Central memory CD8-positive, alpha-beta T cell (primary cell): Measurements from ENCODE around the gene MMAA.

ENCODE experiments used
- ATAC-seq: fragments of 150-1000 bp; cut with Tn5 transposase; replicated peaks from 2 replicates; pipeline ENCODE4 v1.10.0; 2022; ENCODE audit warnings: mild to moderate bottlenecking, moderate FRiP score, moderate number of reproducible peaks; ENCODE audit not compliant: poor library complexity, severe bottlenecking; ENCODE audit errors: extremely low read depth
- DNase-seq, 2 donors: peaks; one replicate each; pipeline ENCODE4 v3.0.0; 2021; ENCODE audit warnings: low spot score in 2 of 2
- H3K27ac Mint-ChIP-seq: one replicate; pipeline ENCODE4 v1.8.0; 2022; ENCODE audit warnings: low read depth, mild to moderate bottlenecking, moderate library complexity, mixed read lengths
- H3K27me3 Mint-ChIP-seq: one replicate; pipeline ENCODE4 v1.8.0; 2022; ENCODE audit warnings: mixed read lengths
- H3K36me3 Mint-ChIP-seq: one replicate; pipeline ENCODE4 v1.8.0; 2022; ENCODE audit warnings: mild to moderate bottlenecking, moderate library complexity, mixed read lengths; ENCODE audit not compliant: insufficient read depth
- H3K4me1 Mint-ChIP-seq: one replicate; pipeline ENCODE4 v1.8.0; 2022; ENCODE audit warnings: mixed read lengths
- H3K4me3 Mint-ChIP-seq: one replicate; pipeline ENCODE4 v1.8.0; 2022; ENCODE audit warnings: mild to moderate bottlenecking, moderate library complexity, mixed read lengths
- H3K9me3 Mint-ChIP-seq: one replicate; pipeline ENCODE4 v1.8.0; 2022; ENCODE audit warnings: mixed read lengths

Gene MMAA

GRCh38 chr4:145697332-145697731 is 78.1 kb downstream of the MMAA start:
- Mint-ChIP-seq H3K4me1 (no peaks in the 10 kb centered on the region), H3K4me3 (no peak overlapping the region), H3K27ac (no peak overlapping the region), H3K9me3 (no peaks in the 10 kb centered on the region), H3K36me3 (no peaks in the 10 kb centered on the region), H3K27me3 (peaks cover 37% of the 10 kb centered on the region)
- ATAC-seq (no peak), DNase-seq (no peak)

DNA sequence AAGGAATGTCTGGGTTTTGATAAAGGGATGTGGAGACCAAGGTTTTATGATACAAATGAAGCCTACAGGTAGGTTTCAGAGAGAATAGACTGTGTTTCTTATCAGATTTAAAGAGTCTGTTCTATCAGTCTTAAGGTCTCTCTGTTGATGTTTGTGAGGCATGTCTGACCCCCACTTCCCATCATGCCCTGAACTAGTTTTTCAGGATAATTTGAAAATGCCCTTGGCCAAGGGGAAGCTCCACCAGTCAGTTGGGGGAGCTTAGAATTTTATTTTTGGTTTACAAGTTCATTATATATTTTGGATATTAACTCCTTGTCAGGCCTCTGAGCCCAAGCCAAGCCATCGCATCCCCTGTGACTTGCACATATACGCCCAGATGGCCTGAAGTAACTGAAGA is 79.3 kb downstream of the MMAA start:
- Mint-ChIP-seq H3K27me3 (peaks cover 37% of the 10 kb centered on the region), H3K4me1 (no peaks in the 10 kb centered on the region), H3K27ac (no peak overlapping the region), H3K4me3 (no peak overlapping the region), H3K9me3 (no peaks in the 10 kb centered on the region), H3K36me3 (no peaks in the 10 kb centered on the region)
- ATAC-seq = no peak
- DNase-seq = no peak

DNA sequence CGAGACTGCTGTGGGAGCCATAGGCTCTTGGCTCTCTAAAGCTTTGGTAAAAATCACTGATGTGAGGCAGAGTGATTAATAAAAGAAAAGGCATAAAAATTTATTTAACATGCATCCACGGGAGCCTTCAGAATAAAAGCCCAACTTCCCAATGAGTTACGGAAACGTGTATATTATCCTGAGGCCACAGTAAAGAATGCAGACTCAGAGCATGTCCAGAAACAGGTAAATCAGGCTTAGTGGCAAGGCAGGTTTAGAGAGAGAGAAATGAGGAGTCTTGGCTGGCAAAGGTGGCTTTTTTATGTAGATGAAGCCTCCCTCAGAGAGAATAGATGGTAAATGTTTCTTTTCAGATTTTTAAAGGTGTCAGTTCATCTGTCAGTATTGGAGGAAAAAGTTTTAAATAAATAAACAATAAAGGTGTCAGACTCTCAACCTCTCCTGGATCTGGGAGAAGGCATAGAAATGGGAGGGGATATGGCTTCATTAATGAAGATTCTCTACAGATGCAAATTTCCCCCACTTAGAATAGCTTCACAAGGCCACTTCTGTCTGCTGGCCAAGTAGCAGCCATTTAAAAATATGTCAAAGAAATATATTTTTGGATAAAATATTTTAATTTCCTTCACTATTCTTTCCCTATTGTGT is 84.8 kb downstream of the MMAA start:
- Mint-ChIP-seq H3K4me3 (no peak overlapping the region), H3K36me3 (no peaks in the 10 kb centered on the region), H3K4me1 (no peaks in the 10 kb centered on the region), H3K27ac (no peak overlapping the region), H3K27me3 (peaks cover 34% of the 10 kb centered on the region), H3K9me3 (no peaks in the 10 kb centered on the region)
- ATAC-seq (no peak), DNase-seq (no peak)

- Mint-ChIP-seq H3K4me3 (no peak overlapping the region), H3K36me3 (no peaks in the 10 kb centered on the region), H3K9me3 (peaks cover 13% of the 10 kb centered on the region), H3K27me3 (peaks cover 15% of the 10 kb centered on the region), H3K4me1 (no peaks in the 10 kb centered on the region), H3K27ac (no peak overlapping the region)
- ATAC-seq = no peak
- no peak for DNase-seq
Observed at GRCh38 chr4:145709336-145709735, 90.2 kb downstream of the MMAA start.
